Measurements from ENCODE around the gene CPS1. TPM values are rescaled to one million over a fixed set of nuclear protein-coding genes. Genes with fewer than 3 reads are reported as not detected.

CPS1 gene
- total RNA-seq, 1 donor from 2014 or later = 8.0 TPM

DNA sequence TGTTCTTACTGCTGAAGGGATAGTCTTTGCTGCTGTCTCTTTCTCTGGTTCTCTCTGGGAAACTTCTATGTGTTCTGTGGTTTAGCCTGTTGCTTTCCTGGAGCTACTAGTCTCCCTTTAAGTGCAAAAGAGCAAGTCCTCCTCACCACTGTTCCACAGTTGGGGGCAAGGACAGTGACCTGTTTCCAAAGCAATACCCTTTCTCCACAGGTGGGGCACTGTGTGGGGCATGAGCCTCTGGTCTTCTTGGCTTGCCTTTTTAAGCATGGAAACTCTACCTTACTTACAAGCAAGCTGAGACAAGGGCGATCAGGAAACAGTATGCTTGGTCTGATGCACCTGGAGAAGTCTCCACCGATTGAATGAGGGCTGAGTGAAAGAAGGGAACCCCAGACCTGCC, 156.7 kb downstream of the CPS1 start:
- no peak for DNase-seq (ENCODE audit: low read depth)
- Histone ChIP-seq H3K9me3 (ENCODE audit: insufficient read depth, low read depth, low read length) (no peaks in the 10 kb centered on the region), H2AFZ (ENCODE audit: low read depth, low read length) (no peak overlapping the region), H3K4me3 (ENCODE audit: insufficient read depth, low read depth, low read length) (no peak overlapping the region), H3K27me3 (ENCODE audit: insufficient read depth, low read length) (no peaks in the 10 kb centered on the region), H3K4me2 (ENCODE audit: low read length) (no peak overlapping the region), H3K36me3 (ENCODE audit: insufficient read depth, low read length) (no peaks in the 10 kb centered on the region), H4K20me1 (ENCODE audit: insufficient read depth, low read length) (no peaks in the 10 kb centered on the region), H3K27ac (ENCODE audit: low read depth, low read length) (no peak overlapping the region), H3K4me1 (ENCODE audit: insufficient read depth, low read length) (no peaks in the 10 kb centered on the region), H3K9ac (ENCODE audit: low read length) (no peak overlapping the region), H3K79me2 (ENCODE audit: insufficient read depth, low read length) (no peaks in the 10 kb centered on the region)
- FAIRE-seq = no peak
- no peaks in the 10 kb centered on the region for H3K4me1 Mint-ChIP-seq (ENCODE audit: low read depth, unreplicated experiment)
- no peak overlapping the region for H3K27ac Mint-ChIP-seq (ENCODE audit: unreplicated experiment)
- no peaks in the 10 kb centered on the region for H3K27me3 Mint-ChIP-seq (ENCODE audit: low read depth, unreplicated experiment)
- no peak for TF ChIP-seq EZH2 (IDR thresholded peaks at IDR 0.05; ENCODE audit: insufficient read depth, low read length)
- TF ChIP-seq, protein P1, sequence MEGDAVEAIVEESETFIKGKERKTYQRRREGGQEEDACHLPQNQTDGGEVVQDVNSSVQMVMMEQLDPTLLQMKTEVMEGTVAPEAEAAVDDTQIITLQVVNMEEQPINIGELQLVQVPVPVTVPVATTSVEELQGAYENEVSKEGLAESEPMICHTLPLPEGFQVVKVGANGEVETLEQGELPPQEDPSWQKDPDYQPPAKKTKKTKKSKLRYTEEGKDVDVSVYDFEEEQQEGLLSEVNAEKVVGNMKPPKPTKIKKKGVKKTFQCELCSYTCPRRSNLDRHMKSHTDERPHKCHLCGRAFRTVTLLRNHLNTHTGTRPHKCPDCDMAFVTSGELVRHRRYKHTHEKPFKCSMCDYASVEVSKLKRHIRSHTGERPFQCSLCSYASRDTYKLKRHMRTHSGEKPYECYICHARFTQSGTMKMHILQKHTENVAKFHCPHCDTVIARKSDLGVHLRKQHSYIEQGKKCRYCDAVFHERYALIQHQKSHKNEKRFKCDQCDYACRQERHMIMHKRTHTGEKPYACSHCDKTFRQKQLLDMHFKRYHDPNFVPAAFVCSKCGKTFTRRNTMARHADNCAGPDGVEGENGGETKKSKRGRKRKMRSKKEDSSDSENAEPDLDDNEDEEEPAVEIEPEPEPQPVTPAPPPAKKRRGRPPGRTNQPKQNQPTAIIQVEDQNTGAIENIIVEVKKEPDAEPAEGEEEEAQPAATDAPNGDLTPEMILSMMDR (IDR thresholded peaks at IDR 0.05; ENCODE audit: insufficient read depth, low read depth, low read length) = no peak
- H3K9me3 Mint-ChIP-seq (ENCODE audit: unreplicated experiment) = no peaks in the 10 kb centered on the region
- no peaks in the 10 kb centered on the region for H3K36me3 Mint-ChIP-seq (ENCODE audit: low read depth, unreplicated experiment)
- no peak overlapping the region for H3K4me3 Mint-ChIP-seq (ENCODE audit: unreplicated experiment)

GRCh38 chr2:210715560-210716082, 159.2 kb downstream of the CPS1 start:
- Mint-ChIP-seq H3K27ac (ENCODE audit: unreplicated experiment) (no peak overlapping the region), H3K4me1 (ENCODE audit: low read depth, unreplicated experiment) (no peaks in the 10 kb centered on the region), H3K4me3 (ENCODE audit: unreplicated experiment) (no peak overlapping the region), H3K9me3 (ENCODE audit: unreplicated experiment) (no peaks in the 10 kb centered on the region), H3K36me3 (ENCODE audit: low read depth, unreplicated experiment) (no peaks in the 10 kb centered on the region), H3K27me3 (ENCODE audit: low read depth, unreplicated experiment) (no peaks in the 10 kb centered on the region)
- Histone ChIP-seq H3K27me3 (ENCODE audit: insufficient read depth, low read length) (no peaks in the 10 kb centered on the region), H3K36me3 (ENCODE audit: insufficient read depth, low read length) (no peaks in the 10 kb centered on the region), H2AFZ (ENCODE audit: low read depth, low read length) (no peak overlapping the region), H3K4me1 (ENCODE audit: insufficient read depth, low read length) (no peaks in the 10 kb centered on the region), H3K9ac (ENCODE audit: low read length) (no peak overlapping the region), H3K9me3 (ENCODE audit: insufficient read depth, low read depth, low read length) (no peaks in the 10 kb centered on the region), H4K20me1 (ENCODE audit: insufficient read depth, low read length) (no peaks in the 10 kb centered on the region), H3K27ac (ENCODE audit: low read depth, low read length) (no peak overlapping the region), H3K4me2 (ENCODE audit: low read length) (no peak overlapping the region), H3K4me3 (ENCODE audit: insufficient read depth, low read depth, low read length) (no peak overlapping the region), H3K79me2 (ENCODE audit: insufficient read depth, low read length) (no peaks in the 10 kb centered on the region)
- FAIRE-seq (no peak), DNase-seq (ENCODE audit: low read depth) (no peak)
- TF ChIP-seq, protein P1 (IDR thresholded peaks at IDR 0.05; ENCODE audit: insufficient read depth, low read depth, low read length) = no peak
- no peak for TF ChIP-seq EZH2 (IDR thresholded peaks at IDR 0.05; ENCODE audit: insufficient read depth, low read length)

- TF ChIP-seq EZH2 (IDR thresholded peaks at IDR 0.05; ENCODE audit: insufficient read depth, low read length) = no peak
- TF ChIP-seq, protein P1 (IDR thresholded peaks at IDR 0.05; ENCODE audit: insufficient read depth, low read depth, low read length) = no peak
- Mint-ChIP-seq H3K27ac (ENCODE audit: unreplicated experiment) (no peak overlapping the region), H3K4me1 (ENCODE audit: low read depth, unreplicated experiment) (no peaks in the 10 kb centered on the region), H3K36me3 (ENCODE audit: low read depth, unreplicated experiment) (no peaks in the 10 kb centered on the region), H3K4me3 (ENCODE audit: unreplicated experiment) (no peak overlapping the region), H3K27me3 (ENCODE audit: low read depth, unreplicated experiment) (no peaks in the 10 kb centered on the region), H3K9me3 (ENCODE audit: unreplicated experiment) (no peaks in the 10 kb centered on the region)
- no peak overlapping the region for H3K4me2 ChIP-seq (ENCODE audit: low read length)
- no peaks in the 10 kb centered on the region for H3K9me3 ChIP-seq (ENCODE audit: insufficient read depth, low read depth, low read length)
- no peak overlapping the region for H3K9ac ChIP-seq (ENCODE audit: low read length)
- no peaks in the 10 kb centered on the region for H3K4me1 ChIP-seq (ENCODE audit: insufficient read depth, low read length)
- H4K20me1 ChIP-seq (ENCODE audit: insufficient read depth, low read length) = no peaks in the 10 kb centered on the region
- FAIRE-seq (no peak), DNase-seq (ENCODE audit: low read depth) (no peak)
- H2AFZ ChIP-seq (ENCODE audit: low read depth, low read length) = no peak overlapping the region
- no peak overlapping the region for H3K27ac ChIP-seq (ENCODE audit: low read depth, low read length)
- H3K4me3 ChIP-seq (ENCODE audit: insufficient read depth, low read depth, low read length) = no peak overlapping the region
- no peaks in the 10 kb centered on the region for H3K36me3 ChIP-seq (ENCODE audit: insufficient read depth, low read length)
- H3K27me3 ChIP-seq (ENCODE audit: insufficient read depth, low read length) = no peaks in the 10 kb centered on the region
- H3K79me2 ChIP-seq (ENCODE audit: insufficient read depth, low read length) = no peaks in the 10 kb centered on the region
Measured at GRCh38 chr2:210718503-210718902, 162.1 kb downstream of the CPS1 start.

Data from astrocyte (in vitro differentiated cells and primary cell).